K562 (cell line): ENCODE results near the gene GLG1. TPM values are rescaled to one million over a fixed set of nuclear protein-coding genes. Genes with fewer than 3 reads are reported as not detected.

Experiments
- ATAC-seq: fragments of 200-7000 bp; cut with Tn5 transposase; 3 replicates; pipeline ENCODE4 v1.9.1; 2020; ENCODE audit warnings: moderate library complexity
- BruUV-seq: library from RNA; stranded (reverse); fragments of 400-500 nt; replicated peaks from 2 replicates; lab custom pipeline; 2021; lab: Mats Ljungman, UMichigan
- CTCF ChIA-PET: fragments of 300-600 bp; formaldehyde crosslinking; extraction: SDS; loops from one replicate; lab custom pipeline; 2021; ENCODE audit warnings: low intra/inter-chr PET ratio; lab: Yijun Ruan, JAX
- POLR2A ChIA-PET: fragments of 300-600, 350-650 bp; sonication (Branson Sonifier 250); formaldehyde crosslinking; extraction: SDS; loops from one replicate; lab custom pipeline; 2021; ENCODE audit warnings: antibody characterized with exemption, inconsistent platforms; lab: Yijun Ruan, JAX
- DNase-seq, 4 experiments: peaks; one replicate each; pipeline versions ENCODE4 v3.0.0 to v3.0.0-alpha.2; 2011 to 2018; ENCODE audit warnings: low spot score in 3 of 4, mixed read lengths in 3 of 4; ENCODE audit errors: extremely low read depth in 1 of 4
- FAIRE-seq: peaks from 2 replicates; lab custom pipeline; 2011; peaks lifted over from hg19 to GRCh38; lab: Jason Lieb, UNC
- H2AFZ ChIP-seq: 2 replicates; pipeline ENCODE4 v1.6.0; 2011; ENCODE audit warnings: low read depth, low read length, control low read depth, inconsistent platforms
- H3K27ac ChIP-seq: fragments of 200-600 bp; 3 replicates; pipeline ENCODE4 v1.8.0; 2011; ENCODE audit warnings: low read depth, mild to moderate bottlenecking, control low read depth, inconsistent platforms, low read length, moderate library complexity, mixed read lengths; ENCODE audit errors: extremely low read depth
- H3K27me3 ChIP-seq, 2 experiments: fragments of 300-600 bp in 1 of 2; 2 replicates in 1 of 2; 3 replicates in 1 of 2; pipeline versions ENCODE4 v1.6.0 to v1.8.0; 2011; ENCODE audit warnings: inconsistent platforms in 2 of 2, low read length in 2 of 2, mild to moderate bottlenecking in 1 of 2, mixed read lengths in 1 of 2, moderate library complexity in 1 of 2; ENCODE audit not compliant: control insufficient read depth in 2 of 2, insufficient read depth in 2 of 2
- H3K36me3 ChIP-seq: fragments of 300-600 bp; 3 replicates; pipeline ENCODE4 v1.8.0; 2011; ENCODE audit warnings: mild to moderate bottlenecking, low read length, inconsistent platforms; ENCODE audit not compliant: control insufficient read depth, insufficient read depth
- H3K4me1 ChIP-seq, 2 experiments: fragments of 200-600 bp in 1 of 2; replicated peaks in 1 of 2; 2 replicates in 1 of 2; 3 replicates in 1 of 2; pipeline versions ENCODE4 v1.5.1 to v1.8.0; 2011; ENCODE audit warnings: inconsistent platforms in 2 of 2, low read length in 2 of 2, mild to moderate bottlenecking in 1 of 2, mixed read lengths in 1 of 2, moderate library complexity in 1 of 2; ENCODE audit not compliant: control insufficient read depth in 2 of 2, insufficient read depth in 2 of 2
- H3K4me2 ChIP-seq: 2 replicates; pipeline ENCODE4 v1.6.1; 2011; ENCODE audit warnings: low read length, control low read depth, inconsistent platforms, mixed read lengths; ENCODE audit not compliant: insufficient read depth
- H3K4me3 ChIP-seq: fragments of 200-600 bp; sonication (generic), shearing (Covaris generic); 2 replicates; pipeline ENCODE4 v1.5.1; 2016; ENCODE audit warnings: control low read depth, inconsistent platforms
- H3K79me2 ChIP-seq: fragments of 200-600 bp; 3 replicates; pipeline ENCODE4 v1.8.0; 2011; ENCODE audit warnings: low read length, inconsistent platforms; ENCODE audit not compliant: control insufficient read depth, insufficient read depth
- H3K9ac ChIP-seq, 2 experiments: 2 replicates each; pipeline versions ENCODE4 v1.6.0 to v1.6.1; 2011; ENCODE audit warnings: low read depth in 2 of 2, low read length in 2 of 2, control low read depth in 1 of 2, inconsistent platforms in 1 of 2, mild to moderate bottlenecking in 1 of 2, mixed read lengths in 1 of 2; ENCODE audit not compliant: insufficient read depth in 1 of 2
- H3K9me1 ChIP-seq: one replicate; pipeline ENCODE4 v1.6.0; 2011; ENCODE audit warnings: inconsistent platforms, mild to moderate bottlenecking, low read length, moderate library complexity; ENCODE audit not compliant: control insufficient read depth, insufficient read depth
- H3K9me3 ChIP-seq: replicated peaks from 2 replicates; pipeline ENCODE4 v1.5.1; 2011; ENCODE audit warnings: low read depth, low read length, inconsistent platforms; ENCODE audit not compliant: control insufficient read depth, insufficient read depth
- H4K20me1 ChIP-seq: replicated peaks from 2 replicates; pipeline ENCODE4 v1.6.1; 2011; ENCODE audit warnings: low read length, inconsistent platforms, mixed read lengths; ENCODE audit not compliant: control insufficient read depth, insufficient read depth
- C11orf30 ChIP-seq: fragments of 450-650 bp; IDR thresholded peaks from 2 replicates; pipeline ENCODE4 v1.6.1; 2016; ENCODE audit warnings: low read depth, mild to moderate bottlenecking
- DNMT1 ChIP-seq: fragments of 450-650 bp; IDR thresholded peaks from 2 replicates; pipeline ENCODE4 v1.6.1; 2016; ENCODE audit warnings: antibody characterized with exemption, mild to moderate bottlenecking
- GTF3C2 ChIP-seq: IDR thresholded peaks from 3 replicates; pipeline ENCODE4 v1.6.1; 2011; ENCODE audit warnings: borderline replicate concordance, mild to moderate bottlenecking, moderate library complexity; ENCODE audit not compliant: insufficient read length; ENCODE audit errors: extremely low read depth
- KLF1 ChIP-seq: fragments of 450-650 bp; IDR thresholded peaks from 2 replicates; pipeline ENCODE4 v1.6.1; 2016; ENCODE audit warnings: missing genetic modification characterization, missing compliant biosample characterization
- MAFG ChIP-seq: fragments of 450-650 bp; conservative IDR thresholded peaks from 2 replicates; pipeline ENCODE4 v1.6.1; 2016; ENCODE audit warnings: missing genetic modification characterization, missing compliant biosample characterization
- MXI1 ChIP-seq: IDR thresholded peaks from 2 replicates; pipeline ENCODE4 v1.6.1; 2011; ENCODE audit warnings: low read depth, mild to moderate bottlenecking, improper control_type of control experiment, low read length
- TAL1 ChIP-seq: fragments of 450-650 bp; IDR thresholded peaks from 2 replicates; pipeline ENCODE4 v1.6.1; 2016; ENCODE audit warnings: mild to moderate bottlenecking
- XRCC4 ChIP-seq: IDR thresholded peaks from one replicate; pipeline ENCODE4 v1.6.1; 2011; ENCODE audit not compliant: insufficient read depth, insufficient read length; ENCODE audit errors: extremely low read depth
- ZBTB1 ChIP-seq: sonication (generic); formaldehyde crosslinking; IDR thresholded peaks from 2 replicates; pipeline ENCODE4 v1.8.1; 2023; ENCODE audit warnings: missing genetic modification reagents, low read depth, mild to moderate bottlenecking, borderline replicate concordance
- ZKSCAN8 ChIP-seq: fragments of 200-800 bp; sonication (Bioruptor generic); IDR thresholded peaks from 2 replicates; pipeline ENCODE4 v1.6.1; 2016; ENCODE audit warnings: missing genetic modification characterization, missing compliant biosample characterization
- ZNF316 ChIP-seq: fragments of 450-650 bp; IDR thresholded peaks from 2 replicates; pipeline ENCODE4 v1.6.1; 2016
- ZNF41 ChIP-seq: fragments of 250-450 bp; sonication (Bioruptor Pico); conservative IDR thresholded peaks from 2 replicates; pipeline ENCODE4 v1.4.0; 2020; ENCODE audit warnings: mild to moderate bottlenecking
- WGBS: fragments of 100-300 bp; shearing (Covaris generic); methylation state at CpG from one replicate; pipeline ENCODE4 v1.1.6; 2016; ENCODE audit warnings: low coverage, mixed read lengths; ENCODE audit not compliant: insufficient coverage; ENCODE audit errors: missing lambda C conversion rate; 5-methylcytosine and 5-hydroxymethylcytosine counted together
- in situ Hi-C: fragments of 300-500 bp; cut with MboI; formaldehyde crosslinking; loops from 4 replicates; pipeline ENCODE4 v1.15.0; 2018; ENCODE audit warnings: inconsistent platforms, mixed read lengths
- intact Hi-C: fragments of 100-400 bp; cut with micrococcal nuclease; formaldehyde crosslinking; loops from 2 replicates; pipeline ENCODE4 v1.14.2; 2022
- polyA plus RNA-seq, 8 experiments: library from polyadenylated mRNA; depleted of rRNA in 4 of 8; stranded (reverse) in 5 of 8; unstranded in 3 of 8; fragments of >200 nt; fragmentation: Nextera tagmentation in 2 of 8; fragmentation: Illumina TruSeq in 1 of 8; extraction: Ambion mirVana in 2 of 8; extraction: Trizol in 1 of 8; gene quantifications; 2 replicates each; pipeline versions ENCODE4 v1.2.1 to v1.2.3, GENCODE V29; 2011 to 2014; ENCODE audit warnings: inconsistent platforms in 1 of 8, missing spikeins in 1 of 8
- total RNA-seq, 7 experiments: library from RNA; depleted of rRNA in 6 of 7; stranded (reverse); fragments of >200 nt in 6 of 7; fragmentation: Illumina TruSeq in 2 of 7; extraction: Trizol in 2 of 7; gene quantifications; 2 replicates each; pipeline versions ENCODE4 v1.2.1 to v1.2.3, GENCODE V29; 2011 to 2021; ENCODE audit warnings: low replicate concordance in 1 of 7
- TF ChIP-seq, protein P1 (sequence below): fragments of 250-450 bp; sonication (Bioruptor Pico); IDR thresholded peaks from 2 replicates; pipeline ENCODE4 v1.8.0; 2022; ENCODE audit warnings: moderate library complexity, mild to moderate bottlenecking, inconsistent platforms
- TF ChIP-seq, protein P2 (sequence below): fragments of 450-650 bp; IDR thresholded peaks from 2 replicates; pipeline ENCODE4 v1.6.1; 2017; ENCODE audit warnings: antibody characterized with exemption, mild to moderate bottlenecking

The GLG1 gene
- total and polyA plus RNA-seq, 9 of the 15 experiments (the other 6 are each of a cell fraction or from before 2014, with no cell fraction given) = 6.2 to 36.0 (median 23.6) TPM

GRCh38 chr16:74564451-74564984, 42.4 kb downstream of the GLG1 start:
- no peak for ATAC-seq
- H3K79me2 ChIP-seq = peaks cover 63% of the 10 kb centered on the region
- TF ChIP-seq ZNF316 (peak; percentile 85), ZKSCAN8 (no peak), C11orf30 (peak; percentile 69), MAFG (tag) (peak; percentile 40; the same call in 1 of the 2 replicates), KLF1 (tag) (no peak), ZBTB1 (CRISPR knock-in tag) (no peak), DNMT1 (no peak), MXI1 (no peak), ZNF41 (no peak), GTF3C2 (no peak), TAL1 (no peak), XRCC4 (no peak)
- TF ChIP-seq, protein P1, sequence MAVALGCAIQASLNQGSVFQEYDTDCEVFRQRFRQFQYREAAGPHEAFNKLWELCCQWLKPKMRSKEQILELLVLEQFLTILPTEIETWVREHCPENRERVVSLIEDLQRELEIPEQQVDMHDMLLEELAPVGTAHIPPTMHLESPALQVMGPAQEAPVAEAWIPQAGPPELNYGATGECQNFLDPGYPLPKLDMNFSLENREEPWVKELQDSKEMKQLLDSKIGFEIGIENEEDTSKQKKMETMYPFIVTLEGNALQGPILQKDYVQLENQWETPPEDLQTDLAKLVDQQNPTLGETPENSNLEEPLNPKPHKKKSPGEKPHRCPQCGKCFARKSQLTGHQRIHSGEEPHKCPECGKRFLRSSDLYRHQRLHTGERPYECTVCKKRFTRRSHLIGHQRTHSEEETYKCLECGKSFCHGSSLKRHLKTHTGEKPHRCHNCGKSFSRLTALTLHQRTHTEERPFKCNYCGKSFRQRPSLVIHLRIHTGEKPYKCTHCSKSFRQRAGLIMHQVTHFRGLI (CRISPR knock-in tag) = no peak
- TF ChIP-seq, protein P2, sequence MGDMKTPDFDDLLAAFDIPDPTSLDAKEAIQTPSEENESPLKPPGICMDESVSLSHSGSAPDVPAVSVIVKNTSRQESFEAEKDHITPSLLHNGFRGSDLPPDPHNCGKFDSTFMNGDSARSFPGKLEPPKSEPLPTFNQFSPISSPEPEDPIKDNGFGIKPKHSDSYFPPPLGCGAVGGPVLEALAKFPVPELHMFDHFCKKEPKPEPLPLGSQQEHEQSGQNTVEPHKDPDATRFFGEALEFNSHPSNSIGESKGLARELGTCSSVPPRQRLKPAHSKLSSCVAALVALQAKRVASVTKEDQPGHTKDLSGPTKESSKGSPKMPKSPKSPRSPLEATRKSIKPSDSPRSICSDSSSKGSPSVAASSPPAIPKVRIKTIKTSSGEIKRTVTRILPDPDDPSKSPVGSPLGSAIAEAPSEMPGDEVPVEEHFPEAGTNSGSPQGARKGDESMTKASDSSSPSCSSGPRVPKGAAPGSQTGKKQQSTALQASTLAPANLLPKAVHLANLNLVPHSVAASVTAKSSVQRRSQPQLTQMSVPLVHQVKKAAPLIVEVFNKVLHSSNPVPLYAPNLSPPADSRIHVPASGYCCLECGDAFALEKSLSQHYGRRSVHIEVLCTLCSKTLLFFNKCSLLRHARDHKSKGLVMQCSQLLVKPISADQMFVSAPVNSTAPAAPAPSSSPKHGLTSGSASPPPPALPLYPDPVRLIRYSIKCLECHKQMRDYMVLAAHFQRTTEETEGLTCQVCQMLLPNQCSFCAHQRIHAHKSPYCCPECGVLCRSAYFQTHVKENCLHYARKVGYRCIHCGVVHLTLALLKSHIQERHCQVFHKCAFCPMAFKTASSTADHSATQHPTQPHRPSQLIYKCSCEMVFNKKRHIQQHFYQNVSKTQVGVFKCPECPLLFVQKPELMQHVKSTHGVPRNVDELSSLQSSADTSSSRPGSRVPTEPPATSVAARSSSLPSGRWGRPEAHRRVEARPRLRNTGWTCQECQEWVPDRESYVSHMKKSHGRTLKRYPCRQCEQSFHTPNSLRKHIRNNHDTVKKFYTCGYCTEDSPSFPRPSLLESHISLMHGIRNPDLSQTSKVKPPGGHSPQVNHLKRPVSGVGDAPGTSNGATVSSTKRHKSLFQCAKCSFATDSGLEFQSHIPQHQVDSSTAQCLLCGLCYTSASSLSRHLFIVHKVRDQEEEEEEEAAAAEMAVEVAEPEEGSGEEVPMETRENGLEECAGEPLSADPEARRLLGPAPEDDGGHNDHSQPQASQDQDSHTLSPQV = peak; percentile 7; the same call in 1 of the 2 replicates

More at GRCh38 chr16:74564451-74564984, 42.4 kb downstream of the GLG1 start:
- Histone ChIP-seq H3K9me1 (no peaks in the 10 kb centered on the region), H3K4me2 (no peak overlapping the region), H3K27me3 (no peaks in the 10 kb centered on the region), H3K9ac (no peak overlapping the region), H3K9me3 (no peaks in the 10 kb centered on the region), H4K20me1 (peaks cover 10% of the 10 kb centered on the region), H3K4me1 (peaks cover 18 to 29% of the 10 kb centered on the region in 2 experiments), H3K36me3 (no peaks in the 10 kb centered on the region), H2AFZ (no peak overlapping the region), H3K4me3 (no peak overlapping the region), H3K27ac (peak overlapping the region; percentile 84; the same call in 1 of the 3 replicates)
- intact Hi-C loops = loop anchor here (5.0 kb wide), 1 partner anchor 38 kb away; no protein-coding TSS in a partner anchor
- POLR2A ChIA-PET = interaction anchor here (0.5 kb wide), 1 partner anchor 19 kb away, joined by 3 read pairs; no protein-coding TSS in a partner anchor
- DNase-seq (no peak), FAIRE-seq (no peak)
- 55% methylated on average over 1 of the region's 1 CpG for WGBS
- no TSS peak for BruUV-seq
- CTCF ChIA-PET = no interaction called here
- in situ Hi-C loops = loop anchor here (5.0 kb wide), 1 partner anchor 122 kb away; no protein-coding TSS in a partner anchor
